HepG2 (cell line): Measurements from ENCODE around the gene PCDHGB3. TPM values are rescaled to one million over a fixed set of nuclear protein-coding genes. Genes with fewer than 3 reads are reported as not detected.
A peak's percentile ranks its signal among the peaks of the same experiment; 100 is the strongest.
"Not testable (repeated sequence)": the region's sequence is repeated elsewhere in the genome, so short reads cannot be mapped to it uniquely, and the experiment has no call there.

Experiments
- ATAC-seq: fragments of 200-7000 bp; cut with Tn5 transposase; 3 replicates; pipeline ENCODE4 v1.9.1; 2020; ENCODE audit warnings: mild to moderate bottlenecking, moderate library complexity
- BruUV-seq: library from RNA; stranded (reverse); fragments of 400-500 nt; replicated peaks from 2 replicates; lab custom pipeline; 2021; lab: Mats Ljungman, UMichigan
- CTCF ChIA-PET: fragments of 300-600 bp; formaldehyde crosslinking; extraction: SDS; loops from one replicate; lab custom pipeline; 2021; ENCODE audit warnings: low total read pairs, inconsistent platforms, low intra/inter-chr PET ratio; lab: Yijun Ruan, JAX
- POLR2A ChIA-PET: fragments of 350-600 bp; sonication (Branson Sonifier 250); formaldehyde crosslinking; loops from one replicate; lab custom pipeline; 2020; ENCODE audit warnings: antibody characterized with exemption, inconsistent platforms; lab: Yijun Ruan, JAX
- DNase-seq: peaks from one replicate; pipeline ENCODE4 v3.0.0-alpha.2; 2015; ENCODE audit warnings: low spot score
- FAIRE-seq: peaks from 3 replicates; lab custom pipeline; 2011; peaks lifted over from hg19 to GRCh38; lab: Jason Lieb, UNC
- H2AFZ ChIP-seq: one replicate; pipeline ENCODE4 v1.6.1; 2011; ENCODE audit warnings: low read length, inconsistent platforms
- H3K27ac ChIP-seq: fragments of 300-600 bp; 3 replicates; pipeline ENCODE4 v1.8.0; 2011; ENCODE audit warnings: mixed run types, mild to moderate bottlenecking, mixed read lengths, low read length, inconsistent platforms; ENCODE audit not compliant: insufficient read depth; ENCODE audit errors: extremely low read length
- H3K27me3 ChIP-seq, 2 experiments: fragments of 200-600 bp in 1 of 2; 2 replicates in 1 of 2; 3 replicates in 1 of 2; pipeline versions ENCODE4 v1.6.0 to v1.8.0; 2011; ENCODE audit warnings: low read length in 2 of 2, mild to moderate bottlenecking in 2 of 2, moderate library complexity in 2 of 2, inconsistent platforms in 1 of 2; ENCODE audit not compliant: insufficient read depth in 2 of 2, control insufficient read depth in 1 of 2
- H3K36me3 ChIP-seq, 2 experiments: fragments of 200-600 bp in 1 of 2; replicated peaks in 1 of 2; 2 replicates in 1 of 2; 3 replicates in 1 of 2; pipeline versions ENCODE4 v1.5.1 to v1.8.0; 2011; ENCODE audit warnings: low read length in 2 of 2, inconsistent platforms in 1 of 2; ENCODE audit not compliant: insufficient read depth in 2 of 2, control insufficient read depth in 1 of 2
- H3K4me1 ChIP-seq: 2 replicates; pipeline ENCODE4 v1.5.1; 2012; ENCODE audit warnings: low read length, inconsistent platforms; ENCODE audit not compliant: insufficient read depth
- H3K4me2 ChIP-seq: 2 replicates; pipeline ENCODE4 v1.6.0; 2011; ENCODE audit warnings: low read depth, low read length, inconsistent platforms
- H3K4me3 ChIP-seq, 3 experiments: fragments of 200-600 bp in 1 of 3; sonication (generic), shearing (Covaris generic) in 1 of 3; replicated peaks in 1 of 3; 2 replicates each; pipeline ENCODE4 v1.5.1; 2011 to 2016; ENCODE audit warnings: low read length in 3 of 3, inconsistent platforms in 2 of 3, low read depth in 2 of 3, mild to moderate bottlenecking in 2 of 3, control low read depth in 1 of 3, mixed read lengths in 1 of 3; ENCODE audit not compliant: insufficient read depth in 1 of 3
- H3K79me2 ChIP-seq: one replicate; pipeline ENCODE4 v1.6.1; 2011; ENCODE audit warnings: low read length, inconsistent platforms; ENCODE audit not compliant: insufficient read depth
- H3K9ac ChIP-seq: 2 replicates; pipeline ENCODE4 v1.6.0; 2011; ENCODE audit warnings: mild to moderate bottlenecking, low read depth, low read length, inconsistent platforms; ENCODE audit not compliant: insufficient read depth
- H3K9me3 ChIP-seq: 2 replicates; pipeline ENCODE4 v1.5.1; 2012; ENCODE audit warnings: mild to moderate bottlenecking, low read length
- H4K20me1 ChIP-seq: 2 replicates; pipeline ENCODE4 v1.6.0; 2011; ENCODE audit warnings: inconsistent platforms, mild to moderate bottlenecking, low read length, moderate library complexity; ENCODE audit not compliant: insufficient read depth
- CTCF ChIP-seq: sonication (generic); formaldehyde crosslinking; IDR thresholded peaks from 2 replicates; pipeline ENCODE4 v1.5.0; 2020; ENCODE audit warnings: mild to moderate bottlenecking, missing genetic modification reagents, moderate library complexity
- JDP2 ChIP-seq: sonication (generic); formaldehyde crosslinking; IDR thresholded peaks from 2 replicates; pipeline ENCODE4 v1.8.1; 2022; ENCODE audit warnings: missing genetic modification reagents, borderline replicate concordance
- KDM4B ChIP-seq: sonication (generic); formaldehyde crosslinking; IDR thresholded peaks from 2 replicates; pipeline ENCODE4 v1.4.0; 2020; ENCODE audit warnings: missing genetic modification reagents
- KLF12 ChIP-seq: sonication (generic); formaldehyde crosslinking; IDR thresholded peaks from 2 replicates; pipeline ENCODE4 v1.4.0; 2020; ENCODE audit warnings: missing genetic modification reagents, borderline replicate concordance
- MNT ChIP-seq: fragments of 450-650 bp; IDR thresholded peaks from 2 replicates; pipeline ENCODE4 v1.6.1; 2016
- NKX3-1 ChIP-seq: sonication (generic); formaldehyde crosslinking; IDR thresholded peaks from 2 replicates; pipeline ENCODE4 v1.5.0; 2020; ENCODE audit warnings: missing genetic modification reagents
- NPAS2 ChIP-seq: sonication (generic); formaldehyde crosslinking; IDR thresholded peaks from 2 replicates; pipeline ENCODE4 v1.8.0; 2022; ENCODE audit warnings: mild to moderate bottlenecking, missing genetic modification reagents, borderline replicate concordance
- SNAPC2 ChIP-seq: sonication (generic); formaldehyde crosslinking; IDR thresholded peaks from 2 replicates; pipeline ENCODE4 v1.8.1; 2022; ENCODE audit warnings: mild to moderate bottlenecking, missing genetic modification reagents
- STAG1 ChIP-seq: sonication (generic); formaldehyde crosslinking; IDR thresholded peaks from 2 replicates; pipeline ENCODE4 v1.4.0; 2020; ENCODE audit warnings: missing genetic modification reagents
- THAP8 ChIP-seq: sonication (generic); formaldehyde crosslinking; IDR thresholded peaks from 2 replicates; pipeline ENCODE4 v1.5.1; 2020; ENCODE audit warnings: missing genetic modification reagents, mild to moderate bottlenecking, borderline replicate concordance
- ZNF749 ChIP-seq: sonication (generic); formaldehyde crosslinking; IDR thresholded peaks from 2 replicates; pipeline ENCODE4 v1.8.0; 2022; ENCODE audit warnings: mild to moderate bottlenecking, missing genetic modification reagents, moderate library complexity, borderline replicate concordance
- ZNF841 ChIP-seq: sonication (generic); formaldehyde crosslinking; IDR thresholded peaks from 2 replicates; pipeline ENCODE4 v1.8.1; 2023; ENCODE audit warnings: missing genetic modification reagents, borderline replicate concordance
- WGBS: methylation state at CpG from one replicate; pipeline ENCODE4 v1.1.6; 2017; ENCODE audit warnings: low lambda C conversion rate; 5-methylcytosine and 5-hydroxymethylcytosine counted together
- in situ Hi-C: cut with HindIII; loops from 2 replicates; pipeline ENCODE4 v1.10.0; 2017; ENCODE audit warnings: low pct_unique_long_range_greater_than_20kb; ENCODE audit not compliant: extremely low pct_ligation_motif_present
- intact Hi-C: fragments of 100-400 bp; cut with micrococcal nuclease; formaldehyde crosslinking; loops from one replicate; pipeline ENCODE4 v1.10.0; 2022; ENCODE audit not compliant: unreplicated experiment
- polyA plus RNA-seq, 8 experiments: library from polyadenylated mRNA; depleted of rRNA in 3 of 8; stranded (reverse) in 7 of 8; unstranded in 1 of 8; fragments of >200 nt; fragmentation: Illumina TruSeq in 4 of 8; extraction: Trizol in 4 of 8; gene quantifications; 2 replicates each; pipeline versions ENCODE4 v1.2.1 to v1.2.3, GENCODE V29; 2011 to 2016; ENCODE audit warnings: low read depth in 4 of 8, missing spikeins in 1 of 8, mixed read lengths in 1 of 8; ENCODE audit not compliant: insufficient read depth in 1 of 8
- total RNA-seq, 5 experiments: library from RNA; depleted of rRNA; stranded (reverse); fragments of >200 nt; fragmentation: Illumina TruSeq; extraction: Trizol; gene quantifications; 2 replicates each; pipeline ENCODE4 v1.2.3, GENCODE V29; 2016; ENCODE audit warnings: low read depth in 1 of 5

PCDHGB3 gene
- total and polyA plus RNA-seq, 2 of the 13 experiments (the other 11 are each of a cell fraction or from before 2014, with no cell fraction given) = 0.40 to 0.44 TPM

- TF ChIP-seq NKX3-1 (CRISPR knock-in tag) (no peak), ZNF749 (CRISPR knock-in tag) (no peak), NPAS2 (CRISPR knock-in tag) (no peak), KLF12 (CRISPR knock-in tag) (no peak), JDP2 (no peak), THAP8 (CRISPR knock-in tag) (no peak), ZNF841 (CRISPR knock-in tag) (no peak), KDM4B (no peak), MNT (no peak), SNAPC2 (CRISPR knock-in tag) (no peak)
Measured at GRCh38 chr5:141403387-141403786, 33.3 kb downstream of the PCDHGB3 start (continued).

- H3K4me1 ChIP-seq, H3K9me3 ChIP-seq, H3K4me3 ChIP-seq, FAIRE-seq, H2AFZ ChIP-seq, H3K79me2 ChIP-seq, H3K27me3 ChIP-seq, POLR2A ChIA-PET, H4K20me1 ChIP-seq, ATAC-seq, CTCF ChIA-PET, H3K36me3 ChIP-seq, DNase-seq, in situ Hi-C loops, H3K27ac ChIP-seq, intact Hi-C loops, H3K9ac ChIP-seq, H3K4me2 ChIP-seq, BruUV-seq: not testable (repeated sequence)
- 90% methylated on average over 28 of the region's 51 CpGs for WGBS
- TF ChIP-seq CTCF = peak; percentile 45
- peak; percentile 19; the same call in 1 of the 2 replicates for TF ChIP-seq STAG1 (CRISPR knock-in tag)
Measured at GRCh38 chr5:141407790-141408505, 37.9 kb downstream of the PCDHGB3 start, which contains the start of gene PCDHGB6. Gene PCDHGB6, plus strand, starts transcription at chr5:141408021. Its CDS starts 182 bp downstream, at chr5:141408203.
